Measurements from ENCODE around the gene UTS2. TPM values are rescaled to one million over a fixed set of nuclear protein-coding genes. Genes with fewer than 3 reads are reported as not detected.

Gene UTS2
- total and polyA plus RNA-seq, 9 of the 15 experiments (the other 6 are each of a cell fraction or from before 2014, with no cell fraction given) = 0.22 to 0.29 TPM; not detected in 7

DNA sequence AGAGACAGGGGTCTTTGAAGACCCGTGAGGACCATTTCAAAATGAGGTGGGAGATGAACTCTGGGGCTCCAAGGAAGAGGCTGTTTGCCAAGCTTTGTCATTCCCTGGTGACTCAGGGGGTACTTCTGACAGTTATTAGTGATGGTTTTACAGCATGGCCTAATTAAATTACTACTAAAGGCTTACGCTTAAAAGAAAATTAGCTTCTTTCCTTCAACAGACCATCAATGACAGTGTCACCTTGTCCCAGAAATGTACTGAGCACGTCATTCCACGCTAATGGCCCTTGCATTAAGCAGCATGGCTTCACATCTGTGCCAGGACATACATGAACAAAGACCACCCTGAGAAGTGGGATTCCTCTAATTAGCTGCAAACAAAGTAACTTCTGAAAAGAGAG is 5.1 kb upstream of the UTS2 start:
- H4K20me1 ChIP-seq (replicated peaks; ENCODE audit: control insufficient read depth, insufficient read depth, low read length) = 0 out of 2 replicates have a peak, but pooled peaks cover 6% of the 10 kb centered on the region
- H3K36me3 ChIP-seq (ENCODE audit: control insufficient read depth, insufficient read depth, low read length) = no peaks in the 10 kb centered on the region
- WGBS (ENCODE audit: insufficient coverage, low coverage, missing lambda C conversion rate) = 31% methylated on average over 4 of the region's 4 CpGs
- no peaks in the 10 kb centered on the region for H3K79me2 ChIP-seq (ENCODE audit: control insufficient read depth, insufficient read depth, low read length)
- no TSS peak for BruUV-seq (replicated peaks)
- ChIA-PET POLR2A (no interaction called here), CTCF (ENCODE audit: low intra/inter-chr PET ratio) (interaction anchor here (0.7 kb wide), 1 partner anchor 102 kb away, joined by 3 read pairs; no protein-coding TSS in a partner anchor)
- H3K4me1 ChIP-seq (replicated peaks in 1 of 2; ENCODE audit: control insufficient read depth in 2 of 2, insufficient read depth in 2 of 2, low read length in 2 of 2) = peaks cover 0 to 8% of the 10 kb centered on the region in 2 experiments; a peak in 2 of 5 replicates
- no peak overlapping the region for H3K4me2 ChIP-seq (ENCODE audit: insufficient read depth, low read length)
- no peak overlapping the region for H3K9ac ChIP-seq (ENCODE audit: insufficient read depth in 1 of 2, low read depth in 2 of 2, low read length in 2 of 2)
- H2AFZ ChIP-seq (ENCODE audit: low read depth, low read length) = no peak overlapping the region
- FAIRE-seq = no peak
- no peak overlapping the region for H3K27ac ChIP-seq (ENCODE audit: extremely low read depth, low read depth, low read length)
- no peak for TF ChIP-seq GTF2E2 (tag; IDR thresholded peaks at IDR 0.05)
- TF ChIP-seq DACH1 (IDR thresholded peaks at IDR 0.05; ENCODE audit: partially characterized antibody) = no peak
- no peak for TF ChIP-seq GATAD2B (IDR thresholded peaks at IDR 0.05; ENCODE audit: borderline replicate concordance)
- no peak for TF ChIP-seq GTF2A2 (tag; IDR thresholded peaks at IDR 0.05)
- TF ChIP-seq XRCC4 (IDR thresholded peaks at IDR 0.05; ENCODE audit: extremely low read depth, insufficient read depth, insufficient read length) = no peak
- TF ChIP-seq GTF3C2 (IDR thresholded peaks at IDR 0.05; ENCODE audit: borderline replicate concordance, extremely low read depth, insufficient read length) = no peak
- TF ChIP-seq FOXM1 (IDR thresholded peaks at IDR 0.05; ENCODE audit: low read depth) = no peak
- no peak for TF ChIP-seq FOXM1 (CRISPR knock-in tag; IDR thresholded peaks at IDR 0.05; ENCODE audit: low read depth)
- TF ChIP-seq CBX1 (IDR thresholded peaks at IDR 0.05; ENCODE audit: low read depth) = no peak
- no peak for TF ChIP-seq CHD4 (IDR thresholded peaks at IDR 0.05; ENCODE audit: insufficient read depth, insufficient replicate concordance, low read depth, low read length, poor library complexity, severe bottlenecking)
- no peaks in the 10 kb centered on the region for H3K9me3 ChIP-seq (replicated peaks; ENCODE audit: control insufficient read depth, insufficient read depth, low read depth, low read length)
- intact Hi-C loops (cut with micrococcal nuclease) = no loop called here
- no peaks in the 10 kb centered on the region for H3K9me1 ChIP-seq (ENCODE audit: control insufficient read depth, insufficient read depth, low read length)
- no peak for DNase-seq (ENCODE audit: extremely low read depth in 1 of 4, low spot score in 3 of 4)
- no peak for ATAC-seq
- H3K27me3 ChIP-seq (ENCODE audit: control insufficient read depth in 2 of 2, insufficient read depth in 2 of 2, low read length in 2 of 2) = no peaks in the 10 kb centered on the region
- H3K4me3 ChIP-seq = no peak overlapping the region
- in situ Hi-C loops (cut with MboI) = no loop called here

All from K562 (cell line).